ENCODE data around the gene CD3D. TPM values are rescaled to one million over a fixed set of nuclear protein-coding genes. Genes with fewer than 3 reads are reported as not detected.

CD3D gene
- total RNA-seq, 4 donors from 2014 or later = 15.4 to 26.6 (median 21.1) TPM

DNA sequence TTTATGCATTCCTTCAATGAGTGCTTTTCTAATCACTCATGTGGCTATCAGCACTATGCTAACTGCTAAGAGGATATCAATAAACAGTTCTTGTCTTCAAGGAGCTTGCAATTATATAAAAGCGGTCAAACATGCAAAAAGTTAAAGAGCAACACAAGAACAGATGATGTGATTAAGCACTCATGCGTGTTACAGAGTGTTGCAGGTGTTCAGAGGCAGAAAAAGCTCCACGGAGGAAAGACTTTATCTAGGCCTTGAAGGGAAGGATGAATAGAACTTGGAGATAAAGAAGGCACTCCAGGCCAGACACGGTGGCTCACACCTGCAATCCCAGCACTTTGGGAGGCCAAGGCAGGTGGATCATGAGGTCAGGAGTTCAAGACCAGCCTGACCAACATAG lies 24.4 kb downstream of the CD3D start:
- no peak for DNase-seq
- H3K36me3 ChIP-seq = no peaks in the 10 kb centered on the region
- H3K4me1 ChIP-seq = peaks cover 0 to 44% (median 21%) of the 10 kb centered on the region in 4 donors
- no peaks in the 10 kb centered on the region for H3K27me3 ChIP-seq
- H3K27ac ChIP-seq = peak overlapping the region in 1 of 4 donors; percentile 6
- no peaks in the 10 kb centered on the region for H3K9me3 ChIP-seq
- no peak for TF ChIP-seq POLR2A (IDR thresholded peaks at IDR 0.05)
- TF ChIP-seq, protein P1, sequence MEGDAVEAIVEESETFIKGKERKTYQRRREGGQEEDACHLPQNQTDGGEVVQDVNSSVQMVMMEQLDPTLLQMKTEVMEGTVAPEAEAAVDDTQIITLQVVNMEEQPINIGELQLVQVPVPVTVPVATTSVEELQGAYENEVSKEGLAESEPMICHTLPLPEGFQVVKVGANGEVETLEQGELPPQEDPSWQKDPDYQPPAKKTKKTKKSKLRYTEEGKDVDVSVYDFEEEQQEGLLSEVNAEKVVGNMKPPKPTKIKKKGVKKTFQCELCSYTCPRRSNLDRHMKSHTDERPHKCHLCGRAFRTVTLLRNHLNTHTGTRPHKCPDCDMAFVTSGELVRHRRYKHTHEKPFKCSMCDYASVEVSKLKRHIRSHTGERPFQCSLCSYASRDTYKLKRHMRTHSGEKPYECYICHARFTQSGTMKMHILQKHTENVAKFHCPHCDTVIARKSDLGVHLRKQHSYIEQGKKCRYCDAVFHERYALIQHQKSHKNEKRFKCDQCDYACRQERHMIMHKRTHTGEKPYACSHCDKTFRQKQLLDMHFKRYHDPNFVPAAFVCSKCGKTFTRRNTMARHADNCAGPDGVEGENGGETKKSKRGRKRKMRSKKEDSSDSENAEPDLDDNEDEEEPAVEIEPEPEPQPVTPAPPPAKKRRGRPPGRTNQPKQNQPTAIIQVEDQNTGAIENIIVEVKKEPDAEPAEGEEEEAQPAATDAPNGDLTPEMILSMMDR (IDR thresholded peaks at IDR 0.05) = no peak
- H3K4me3 ChIP-seq = no peak overlapping the region

DNA sequence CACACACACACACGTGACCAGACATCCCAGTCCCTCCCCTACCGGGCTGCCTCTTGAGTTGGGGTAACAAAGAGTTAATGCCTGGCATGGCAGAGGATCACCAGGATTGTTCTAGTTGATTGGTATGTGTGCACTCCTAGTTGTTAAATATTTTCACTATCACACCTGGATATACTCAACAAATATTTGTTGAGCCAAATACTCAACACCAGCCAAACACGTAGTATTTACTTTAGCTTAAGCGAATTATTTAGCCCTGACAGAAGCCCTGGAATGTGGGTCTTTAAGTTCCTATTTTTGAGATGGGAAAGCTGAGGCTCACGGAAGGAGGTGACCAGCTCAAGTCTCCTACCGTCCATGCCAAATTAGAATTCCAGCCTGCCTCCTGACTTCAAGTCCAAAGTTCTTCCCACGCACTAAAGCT lies 27.5 kb downstream of the CD3D start:
- peaks cover 0 to 35% (median 18%) of the 10 kb centered on the region in 4 donors for H3K4me1 ChIP-seq
- no peaks in the 10 kb centered on the region for H3K36me3 ChIP-seq
- H3K27ac ChIP-seq = peak overlapping the region in 3 of 4 donors; percentile 54 to 75 (median 57)
- TF ChIP-seq, protein P1 (IDR thresholded peaks at IDR 0.05) = no peak
- TF ChIP-seq POLR2A (IDR thresholded peaks at IDR 0.05) = no peak
- H3K4me3 ChIP-seq = no peak overlapping the region
- no peak for DNase-seq
- no peaks in the 10 kb centered on the region for H3K27me3 ChIP-seq
- no peaks in the 10 kb centered on the region for H3K9me3 ChIP-seq

GRCh38 chr11:118313242-118313641 lies 29.3 kb downstream of the CD3D start:
- H3K27me3 ChIP-seq = no peaks in the 10 kb centered on the region
- H3K4me3 ChIP-seq = no peak overlapping the region
- no peak for DNase-seq
- peaks cover 0 to 27% (median 12%) of the 10 kb centered on the region in 4 donors for H3K4me1 ChIP-seq
- no peak overlapping the region for H3K27ac ChIP-seq
- H3K36me3 ChIP-seq = no peaks in the 10 kb centered on the region
- no peaks in the 10 kb centered on the region for H3K9me3 ChIP-seq
- TF ChIP-seq, protein P1 (IDR thresholded peaks at IDR 0.05) = no peak
- no peak for TF ChIP-seq POLR2A (IDR thresholded peaks at IDR 0.05)

- no peak for TF ChIP-seq POLR2A (IDR thresholded peaks at IDR 0.05)
- TF ChIP-seq, protein P1 (IDR thresholded peaks at IDR 0.05) = no peak
- no peaks in the 10 kb centered on the region for H3K9me3 ChIP-seq
- H3K4me3 ChIP-seq = no peak overlapping the region
- no peak for DNase-seq
- no peak overlapping the region for H3K27ac ChIP-seq
- H3K36me3 ChIP-seq = no peaks in the 10 kb centered on the region
- peaks cover 0 to 23% (median 10%) of the 10 kb centered on the region in 4 donors for H3K4me1 ChIP-seq
- H3K27me3 ChIP-seq = no peaks in the 10 kb centered on the region
These were observed 30.2 kb downstream of the CD3D start for GRCh38 chr11:118312328-118312727.

GRCh38 chr11:118311518-118311917 lies 31.0 kb downstream of the CD3D start:
- Histone ChIP-seq H3K9me3 (no peaks in the 10 kb centered on the region), H3K27ac (no peak overlapping the region), H3K36me3 (no peaks in the 10 kb centered on the region), H3K4me1 (peaks cover 0 to 16% (median 7%) of the 10 kb centered on the region in 4 donors), H3K27me3 (no peaks in the 10 kb centered on the region), H3K4me3 (no peak overlapping the region)
- no peak for DNase-seq
- no peak for TF ChIP-seq POLR2A (IDR thresholded peaks at IDR 0.05)
- TF ChIP-seq, protein P1 (IDR thresholded peaks at IDR 0.05) = no peak
